Epithelial cell of proximal tubule (primary cell): ENCODE data around the gene CSRP3. TPM values are rescaled to one million over a fixed set of nuclear protein-coding genes. Genes with fewer than 3 reads are reported as not detected.

ENCODE experiments used
- DNase-seq: peaks from one replicate; pipeline ENCODE4 v3.0.0-alpha.2; 2011; ENCODE audit warnings: low read depth
- H3K4me3 ChIP-seq: 2 replicates; pipeline ENCODE4 v1.5.1; 2011; ENCODE audit warnings: low read depth, mild to moderate bottlenecking, low read length
- total RNA-seq: library from RNA; depleted of rRNA; stranded (reverse); fragments of >200 nt; gene quantifications from 2 replicates; pipeline ENCODE4 v1.2.3, GENCODE V29; 2015
- TF ChIP-seq, protein P1 (sequence below): conservative IDR thresholded peaks from 2 replicates; pipeline ENCODE4 v1.5.1; 2012; ENCODE audit warnings: low read depth, mild to moderate bottlenecking, low read length

The CSRP3 gene
- total RNA-seq, 1 donor from 2014 or later, result not detected

GRCh38 chr11:19216021-19216420, 14.2 kb upstream of the CSRP3 start:
- no peak overlapping the region for H3K4me3 ChIP-seq
- DNase-seq, result no peak
- TF ChIP-seq, protein P1, sequence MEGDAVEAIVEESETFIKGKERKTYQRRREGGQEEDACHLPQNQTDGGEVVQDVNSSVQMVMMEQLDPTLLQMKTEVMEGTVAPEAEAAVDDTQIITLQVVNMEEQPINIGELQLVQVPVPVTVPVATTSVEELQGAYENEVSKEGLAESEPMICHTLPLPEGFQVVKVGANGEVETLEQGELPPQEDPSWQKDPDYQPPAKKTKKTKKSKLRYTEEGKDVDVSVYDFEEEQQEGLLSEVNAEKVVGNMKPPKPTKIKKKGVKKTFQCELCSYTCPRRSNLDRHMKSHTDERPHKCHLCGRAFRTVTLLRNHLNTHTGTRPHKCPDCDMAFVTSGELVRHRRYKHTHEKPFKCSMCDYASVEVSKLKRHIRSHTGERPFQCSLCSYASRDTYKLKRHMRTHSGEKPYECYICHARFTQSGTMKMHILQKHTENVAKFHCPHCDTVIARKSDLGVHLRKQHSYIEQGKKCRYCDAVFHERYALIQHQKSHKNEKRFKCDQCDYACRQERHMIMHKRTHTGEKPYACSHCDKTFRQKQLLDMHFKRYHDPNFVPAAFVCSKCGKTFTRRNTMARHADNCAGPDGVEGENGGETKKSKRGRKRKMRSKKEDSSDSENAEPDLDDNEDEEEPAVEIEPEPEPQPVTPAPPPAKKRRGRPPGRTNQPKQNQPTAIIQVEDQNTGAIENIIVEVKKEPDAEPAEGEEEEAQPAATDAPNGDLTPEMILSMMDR, result no peak

DNA sequence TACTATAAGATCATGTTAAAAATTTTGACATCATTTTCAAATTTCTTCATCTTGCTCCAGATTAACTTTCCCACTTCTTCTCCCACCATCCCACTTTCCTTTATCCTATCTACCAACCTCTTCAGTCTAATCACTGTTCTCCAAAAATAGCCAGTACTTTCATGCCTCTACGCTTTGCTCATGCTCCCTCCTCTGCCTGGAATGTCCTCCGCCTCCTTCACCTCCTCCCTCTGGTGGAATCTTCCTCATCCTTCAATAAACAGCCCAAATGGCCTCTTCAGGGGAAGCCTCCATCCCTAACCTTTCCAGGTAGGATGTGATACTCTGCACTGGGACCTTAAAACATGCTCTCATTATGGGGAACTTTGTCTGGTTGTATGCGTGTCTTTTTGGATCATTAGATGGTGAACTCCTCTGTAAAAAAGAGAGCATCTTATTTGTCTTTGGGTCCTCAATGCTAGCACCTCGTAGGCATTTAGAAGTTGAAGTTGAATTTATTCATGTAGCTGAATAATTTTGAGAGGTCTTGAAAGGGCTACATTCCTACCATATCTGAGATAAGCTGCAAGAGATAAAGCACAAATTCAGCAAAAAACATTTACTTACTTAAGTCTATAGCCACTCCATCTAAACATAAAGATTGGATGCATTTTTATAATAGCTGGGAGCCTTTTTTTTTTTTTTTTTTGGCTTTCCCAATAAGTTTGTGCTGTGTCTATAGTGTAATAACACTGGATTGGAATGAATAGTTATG, 8.0 kb upstream of the CSRP3 start:
- H3K4me3 ChIP-seq, result no peak overlapping the region
- TF ChIP-seq, protein P1, result no peak
- no peak for DNase-seq

DNA sequence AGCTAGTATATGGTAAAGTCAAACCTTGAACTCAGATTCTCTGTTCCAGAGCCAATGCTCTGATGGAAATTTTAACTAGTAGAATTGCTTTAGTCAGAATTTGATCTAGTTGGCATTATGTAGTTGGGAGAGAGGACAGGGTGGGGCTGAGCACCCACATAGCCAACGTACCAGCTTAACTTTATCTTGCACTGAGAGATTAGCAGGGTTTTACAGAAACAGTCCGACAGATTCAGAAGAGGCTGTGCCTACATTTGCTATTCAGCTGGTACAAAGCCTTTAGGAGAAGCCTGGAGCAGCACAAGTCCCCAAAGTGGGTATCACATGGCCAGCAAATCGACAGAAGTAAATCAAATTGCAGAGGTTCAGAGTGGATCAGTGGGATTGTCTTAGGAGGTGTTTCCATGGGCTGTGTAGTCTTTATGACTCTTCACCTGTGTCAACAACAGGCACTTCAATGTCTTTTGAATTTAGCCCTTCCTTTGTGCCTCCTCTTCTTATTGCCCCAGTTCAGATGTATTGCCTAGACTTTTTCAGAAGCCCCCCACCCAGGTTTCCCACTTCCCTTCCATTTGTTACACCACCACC, 7.3 kb upstream of the CSRP3 start:
- no peak for DNase-seq
- TF ChIP-seq, protein P1, result no peak
- no peak overlapping the region for H3K4me3 ChIP-seq

- DNase-seq, result no peak
- TF ChIP-seq, protein P1, result no peak
- no peak overlapping the region for H3K4me3 ChIP-seq
Observed at GRCh38 chr11:19208181-19208580, 6.4 kb upstream of the CSRP3 start.

DNA sequence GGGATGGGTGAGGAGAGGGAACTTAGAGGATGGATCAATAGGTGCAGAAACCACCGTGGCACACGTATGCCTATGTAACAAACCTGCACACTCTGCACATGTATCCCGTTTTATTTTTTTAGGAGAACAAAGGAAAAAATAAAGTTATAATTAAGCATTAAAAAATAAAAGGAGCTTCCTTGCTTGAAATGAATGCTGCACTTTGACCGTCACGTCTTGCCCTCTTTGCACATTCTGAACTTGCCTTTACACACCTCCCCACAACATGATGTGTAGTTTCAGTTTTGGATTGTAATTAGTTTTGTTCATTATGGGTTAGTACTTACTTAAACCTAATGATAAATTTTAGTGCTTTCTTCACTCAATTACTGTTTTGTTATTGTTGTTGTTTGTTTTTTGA, 3.1 kb upstream of the CSRP3 start:
- TF ChIP-seq, protein P1, result no peak
- no peak for DNase-seq
- no peak overlapping the region for H3K4me3 ChIP-seq

DNA sequence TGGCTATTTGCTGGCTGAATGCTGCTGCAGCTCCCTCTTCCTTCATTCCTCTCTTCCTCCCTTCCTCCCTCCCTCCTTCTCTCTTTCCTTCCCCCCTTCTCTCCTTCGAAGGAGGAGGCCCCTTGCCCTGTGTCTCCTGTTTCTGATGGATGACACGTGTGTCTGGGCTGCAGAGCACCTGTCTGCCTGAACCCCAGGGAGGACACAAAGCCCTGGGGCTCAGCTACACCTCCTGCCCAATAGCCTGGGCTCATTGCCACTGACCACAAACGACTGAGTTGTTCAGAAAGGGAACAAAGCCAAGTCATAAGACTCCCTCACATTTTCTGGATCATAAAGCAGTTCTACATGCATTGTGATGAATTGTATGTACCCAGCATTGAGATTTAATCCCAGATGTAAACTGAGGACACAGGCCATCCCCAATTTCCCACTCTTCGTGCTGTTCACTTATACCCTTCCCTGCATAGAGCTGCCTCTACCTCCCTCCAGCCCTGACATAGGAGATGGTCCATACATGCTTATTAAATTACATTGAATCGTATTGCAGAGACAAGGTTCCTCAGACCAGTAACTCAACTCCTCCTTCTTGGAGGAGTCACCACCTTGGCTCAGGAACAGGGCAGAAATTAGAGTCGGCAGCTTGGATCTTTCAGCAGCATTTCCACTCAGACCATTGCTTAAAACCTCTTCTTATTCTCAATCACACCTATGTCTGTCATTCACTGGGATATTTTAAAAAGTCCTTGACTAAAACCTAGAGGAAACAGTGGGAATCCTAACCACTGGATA, 1.2 kb downstream of the CSRP3 start:
- H3K4me3 ChIP-seq, result no peak overlapping the region
- peak; percentile 35 for DNase-seq
- TF ChIP-seq, protein P1, result no peak
